Measurements from ENCODE around the gene WFDC8.

GRCh38 chr20:45611054-45611453, 32.0 kb upstream of the WFDC8 start:
- TF ChIP-seq EZH2 (IDR thresholded peaks at IDR 0.05; ENCODE audit: borderline replicate concordance, low read length) (no peak), CTCF (conservative IDR thresholded peaks at IDR 0.05 in 1 of 2, IDR thresholded peaks at IDR 0.05 in 1 of 2; ENCODE audit: extremely low read depth in 1 of 2, insufficient read depth in 1 of 2, low read depth in 1 of 2, low read length in 2 of 2) (no peak)

All from mammary epithelial cell (primary cell).